ENCODE results near the gene KLHL26. TPM values are rescaled to one million over a fixed set of nuclear protein-coding genes. Genes with fewer than 3 reads are reported as not detected.

Gene KLHL26
- total and polyA plus RNA-seq, 9 donors: 1.6 to 24.0 (median 10.6) TPM

GRCh38 chr19:18683109-18683957 is 46.5 kb downstream of the KLHL26 start, which contains the start of gene CRTC1:
TSS of gene CRTC1 (plus strand) at chr19:18683680. CDS start at chr19:18683703, 23 bp downstream.
- 0 to 1% (median 1%) methylated on average over 64 to 92 of the region's 93 CpGs for WGBS, 3 donors
- intact Hi-C loops (cut with DNase I): loop anchor here in 1 of 4 donors (5.0 kb wide), 1 partner anchor 86 kb away; no protein-coding TSS in a partner anchor
- Histone ChIP-seq H3K36me3 (no peaks in the 10 kb centered on the region), H3K27me3 (no peaks in the 10 kb centered on the region), H3K4me1 (ENCODE audit: insufficient read depth) (peaks cover 4% of the 10 kb centered on the region), H3K27ac (peak within 1 kb of the TSS in 1 of 2 donors; percentile 61), H3K9me3 (no peaks in the 10 kb centered on the region), H3K4me3 (peak within 1 kb of the TSS; percentile 52)
- DNase-seq: peak; percentile 91 to 95 (median 94)
- TF ChIP-seq CTCF (IDR thresholded peaks at IDR 0.05): no peak
- TF ChIP-seq EP300 (IDR thresholded peaks at IDR 0.05): no peak
- TF ChIP-seq POLR2A (IDR thresholded peaks at IDR 0.05): peak; percentile 76

GRCh38 chr19:18683958-18684641 is 47.3 kb downstream of the KLHL26 start:
- DNase-seq: peak in 1 of 5 donors; percentile 47
- peak overlapping the region in 1 of 2 donors; percentile 20 for H3K27ac ChIP-seq
- peaks cover 4% of the 10 kb centered on the region for H3K4me1 ChIP-seq (ENCODE audit: insufficient read depth)
- no peaks in the 10 kb centered on the region for H3K9me3 ChIP-seq
- 14 to 20% (median 15%) methylated on average over 15 to 16 of the region's 16 CpGs for WGBS, 3 donors
- TF ChIP-seq POLR2A (IDR thresholded peaks at IDR 0.05) (no peak), EP300 (IDR thresholded peaks at IDR 0.05) (no peak), CTCF (IDR thresholded peaks at IDR 0.05) (no peak)
- no peaks in the 10 kb centered on the region for H3K27me3 ChIP-seq
- no peaks in the 10 kb centered on the region for H3K36me3 ChIP-seq
- intact Hi-C loops (cut with DNase I): loop anchor here in 1 of 4 donors (5.0 kb wide), 1 partner anchor 87 kb away; no protein-coding TSS in a partner anchor
- peak overlapping the region; percentile 52 for H3K4me3 ChIP-seq

- intact Hi-C loops (cut with DNase I): loop anchor here in 1 of 4 donors (5.0 kb wide), 1 partner anchor 87 kb away; no protein-coding TSS in a partner anchor
- WGBS, 3 donors: 91 to 96% (median 93%) methylated on average over 3 of the region's 3 CpGs
- no peak overlapping the region for H3K4me3 ChIP-seq
These were observed 47.8 kb downstream of the KLHL26 start for GRCh38 chr19:18684642-18684993.

More at GRCh38 chr19:18684642-18684993, 47.8 kb downstream of the KLHL26 start:
- Histone ChIP-seq H3K36me3 (no peaks in the 10 kb centered on the region), H3K27ac (no peak overlapping the region), H3K27me3 (no peaks in the 10 kb centered on the region), H3K4me1 (ENCODE audit: insufficient read depth) (peaks cover 4% of the 10 kb centered on the region), H3K9me3 (no peaks in the 10 kb centered on the region)
- TF ChIP-seq EP300 (IDR thresholded peaks at IDR 0.05) (no peak), CTCF (IDR thresholded peaks at IDR 0.05) (no peak), POLR2A (IDR thresholded peaks at IDR 0.05) (no peak)
- no peak for DNase-seq
